Neural progenitor cell (in vitro differentiated cells): ENCODE measurements around the gene DNAJA2. TPM values are rescaled to one million over a fixed set of nuclear protein-coding genes. Genes with fewer than 3 reads are reported as not detected.

Experiments used
- DNase-seq: peaks from one replicate; pipeline ENCODE4 v3.0.0-alpha.2; 2016; ENCODE audit warnings: low spot score
- H2AFZ ChIP-seq: fragments of 200-600 bp; sonication (generic); replicated peaks from 2 replicates; pipeline ENCODE4 v1.6.1; 2016; ENCODE audit warnings: antibody characterized with exemption
- H3F3A ChIP-seq: fragments of 200-600 bp; sonication (generic); 2 replicates; pipeline ENCODE4 v1.6.1; 2016; ENCODE audit warnings: antibody characterized with exemption, low read depth
- H3K27ac ChIP-seq: fragments of 200-600 bp; sonication (generic); 2 replicates; pipeline ENCODE4 v1.5.1; 2016; ENCODE audit warnings: mild to moderate bottlenecking
- H3K27me3 ChIP-seq: fragments of 200-600 bp; sonication (generic); 2 replicates; pipeline ENCODE4 v1.6.1; 2016; ENCODE audit warnings: mild to moderate bottlenecking, moderate library complexity
- H3K36me3 ChIP-seq: fragments of 200-600 bp; sonication (generic); 2 replicates; pipeline ENCODE4 v1.5.1; 2016
- H3K4me1 ChIP-seq: fragments of 200-600 bp; sonication (generic); 2 replicates; pipeline ENCODE4 v1.6.1; 2016; ENCODE audit warnings: mixed run types
- H3K4me2 ChIP-seq: fragments of 200-600 bp; sonication (generic); 2 replicates; pipeline ENCODE4 v1.6.1; 2016
- H3K4me3 ChIP-seq: fragments of 200-600 bp; sonication (generic); 2 replicates; pipeline ENCODE4 v1.5.1; 2016
- H3K79me2 ChIP-seq: fragments of 200-600 bp; sonication (generic); 2 replicates; pipeline ENCODE4 v1.6.1; 2016; ENCODE audit warnings: low read depth
- H3K9ac ChIP-seq: fragments of 200-600 bp; sonication (generic); 2 replicates; pipeline ENCODE4 v1.6.1; 2016
- H3K9me3 ChIP-seq: fragments of 200-600 bp; sonication (generic); 2 replicates; pipeline ENCODE4 v1.5.1; 2016; ENCODE audit warnings: low read depth
- H4K20me1 ChIP-seq: fragments of 200-600 bp; sonication (generic); 2 replicates; pipeline ENCODE4 v1.6.1; 2016; ENCODE audit warnings: low read depth
- H3K27ac Mint-ChIP-seq: 3 replicates; pipeline ENCODE4 v1.8.0; 2021; ENCODE audit warnings: mixed read lengths
- H3K27me3 Mint-ChIP-seq: 2 replicates; pipeline ENCODE4 v1.8.0; 2022; ENCODE audit warnings: low read depth, mild to moderate bottlenecking, inconsistent platforms, moderate library complexity, mixed read lengths; ENCODE audit not compliant: insufficient read depth
- H3K36me3 Mint-ChIP-seq: 3 replicates; pipeline ENCODE4 v1.8.0; 2021; ENCODE audit warnings: mixed read lengths
- H3K4me1 Mint-ChIP-seq: 3 replicates; pipeline ENCODE4 v1.8.0; 2021; ENCODE audit warnings: mixed read lengths
- H3K4me3 Mint-ChIP-seq: 3 replicates; pipeline ENCODE4 v1.8.0; 2021; ENCODE audit warnings: mild to moderate bottlenecking, moderate library complexity, mixed read lengths
- H3K9me3 Mint-ChIP-seq: 3 replicates; pipeline ENCODE4 v1.8.0; 2020; ENCODE audit warnings: mixed read lengths
- EZH2 ChIP-seq: fragments of 200-600 bp; sonication (generic); IDR thresholded peaks from 2 replicates; pipeline ENCODE4 v1.6.1; 2017; ENCODE audit warnings: antibody characterized with exemption, mild to moderate bottlenecking, moderate library complexity
- EZH2phosphoT487 ChIP-seq: fragments of 200-600 bp; sonication (generic); IDR thresholded peaks from 2 replicates; pipeline ENCODE4 v1.6.1; 2017; ENCODE audit warnings: antibody characterized with exemption
- total RNA-seq: library from RNA; depleted of rRNA; stranded (reverse); fragments of >200 nt; gene quantifications from 2 replicates; pipeline ENCODE4 v1.2.3, GENCODE V29; 2015; ENCODE audit warnings: low replicate concordance
- TF ChIP-seq, protein P1 (sequence below): fragments of 200-600 bp; sonication (generic); IDR thresholded peaks from 2 replicates; pipeline ENCODE4 v1.5.1; 2017; ENCODE audit warnings: antibody characterized with exemption, mild to moderate bottlenecking

The DNAJA2 gene
- total RNA-seq, 1 donor from 2014 or later = 113 TPM

DNA sequence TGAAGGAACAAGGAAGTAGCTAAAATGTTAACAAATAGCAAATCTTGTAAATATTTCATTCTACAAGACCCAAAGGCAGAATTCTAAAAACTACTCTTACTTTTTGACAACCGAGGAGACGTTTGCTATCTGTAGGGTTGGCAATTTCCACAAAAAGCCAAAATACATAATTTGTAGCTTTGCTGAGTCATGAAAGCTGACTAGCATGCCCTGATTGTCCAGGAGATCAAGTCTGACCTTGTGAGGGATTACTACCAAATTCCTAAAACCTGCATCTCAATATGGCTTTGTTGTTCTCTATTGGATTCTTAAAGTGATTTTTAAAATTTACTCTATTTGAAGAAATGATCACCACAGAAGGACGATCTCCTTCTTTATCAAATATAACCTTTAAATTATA is 10.8 kb downstream of the DNAJA2 start:
- H3K9me3 ChIP-seq = no peaks in the 10 kb centered on the region
- H3F3A ChIP-seq = no peaks in the 10 kb centered on the region
- no peak overlapping the region for H3K27ac ChIP-seq
- no peak for DNase-seq
- no peak overlapping the region for H3K4me3 ChIP-seq
- no peaks in the 10 kb centered on the region for H3K9me3 Mint-ChIP-seq
- TF ChIP-seq, protein P1, sequence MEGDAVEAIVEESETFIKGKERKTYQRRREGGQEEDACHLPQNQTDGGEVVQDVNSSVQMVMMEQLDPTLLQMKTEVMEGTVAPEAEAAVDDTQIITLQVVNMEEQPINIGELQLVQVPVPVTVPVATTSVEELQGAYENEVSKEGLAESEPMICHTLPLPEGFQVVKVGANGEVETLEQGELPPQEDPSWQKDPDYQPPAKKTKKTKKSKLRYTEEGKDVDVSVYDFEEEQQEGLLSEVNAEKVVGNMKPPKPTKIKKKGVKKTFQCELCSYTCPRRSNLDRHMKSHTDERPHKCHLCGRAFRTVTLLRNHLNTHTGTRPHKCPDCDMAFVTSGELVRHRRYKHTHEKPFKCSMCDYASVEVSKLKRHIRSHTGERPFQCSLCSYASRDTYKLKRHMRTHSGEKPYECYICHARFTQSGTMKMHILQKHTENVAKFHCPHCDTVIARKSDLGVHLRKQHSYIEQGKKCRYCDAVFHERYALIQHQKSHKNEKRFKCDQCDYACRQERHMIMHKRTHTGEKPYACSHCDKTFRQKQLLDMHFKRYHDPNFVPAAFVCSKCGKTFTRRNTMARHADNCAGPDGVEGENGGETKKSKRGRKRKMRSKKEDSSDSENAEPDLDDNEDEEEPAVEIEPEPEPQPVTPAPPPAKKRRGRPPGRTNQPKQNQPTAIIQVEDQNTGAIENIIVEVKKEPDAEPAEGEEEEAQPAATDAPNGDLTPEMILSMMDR = no peak
- TF ChIP-seq EZH2 (no peak), EZH2phosphoT487 (no peak)
- peaks cover 62% of the 10 kb centered on the region for H3K79me2 ChIP-seq
- no peak overlapping the region for H3K4me3 Mint-ChIP-seq
- no peak overlapping the region for H3K9ac ChIP-seq
- no peaks in the 10 kb centered on the region for H3K27me3 ChIP-seq
- no peak overlapping the region for H2AFZ ChIP-seq
- H3K4me1 ChIP-seq = no peaks in the 10 kb centered on the region
- no peaks in the 10 kb centered on the region for H3K27me3 Mint-ChIP-seq
- H4K20me1 ChIP-seq = peaks cover 17% of the 10 kb centered on the region
- H3K27ac Mint-ChIP-seq = no peak overlapping the region
- no peaks in the 10 kb centered on the region for H3K4me1 Mint-ChIP-seq
- peaks cover 15% of the 10 kb centered on the region for H3K36me3 ChIP-seq
- peaks cover 29% of the 10 kb centered on the region for H3K36me3 Mint-ChIP-seq
- no peak overlapping the region for H3K4me2 ChIP-seq

DNA sequence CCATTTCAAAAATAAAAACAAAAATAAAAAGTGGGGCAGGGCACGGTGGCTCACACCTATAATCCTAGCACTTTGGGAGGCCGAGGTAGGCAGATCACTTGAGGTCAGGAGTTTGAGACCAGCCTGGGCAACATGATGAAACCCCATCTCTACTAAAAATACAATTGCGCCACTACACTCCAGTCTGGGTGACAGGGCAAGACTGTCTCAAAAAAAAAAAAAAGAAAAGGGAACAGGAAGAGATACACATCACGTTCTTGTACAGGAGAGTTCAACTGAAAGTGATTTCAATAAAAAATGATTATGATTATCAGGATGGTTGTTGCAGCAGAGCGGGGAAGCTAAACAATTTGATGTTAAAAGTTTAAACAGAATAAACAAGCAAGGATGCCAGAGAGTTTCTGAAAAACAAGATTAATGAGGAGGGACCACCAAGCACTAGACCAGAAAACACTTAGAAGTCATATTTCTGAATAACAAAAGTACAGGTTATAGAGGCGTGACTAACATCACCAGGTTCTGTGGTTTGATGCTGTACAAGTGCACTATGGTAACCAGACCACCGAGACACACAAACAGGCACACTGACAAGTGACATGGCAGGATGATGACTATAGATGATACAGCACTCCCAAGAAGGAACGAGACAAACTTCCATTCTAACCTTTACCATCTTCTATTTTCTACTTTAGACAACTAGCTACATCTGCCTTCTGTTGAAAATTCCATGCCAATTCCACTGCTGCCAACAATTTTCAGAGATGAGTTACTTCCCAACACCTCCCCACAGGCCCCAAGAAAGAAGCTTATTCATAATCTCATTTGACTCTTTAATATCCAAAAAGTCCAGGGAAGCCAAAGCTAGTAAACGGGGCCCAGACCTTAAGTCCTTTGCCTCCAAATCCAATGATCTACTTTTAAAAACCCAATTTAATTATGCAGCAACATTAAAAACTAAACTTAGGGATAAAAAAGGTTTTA is 11.8 kb downstream of the DNAJA2 start:
- Histone ChIP-seq H4K20me1 (peaks cover 18% of the 10 kb centered on the region), H2AFZ (no peak overlapping the region), H3K79me2 (peaks cover 58% of the 10 kb centered on the region), H3K4me2 (no peak overlapping the region), H3K27ac (no peak overlapping the region), H3K9me3 (no peaks in the 10 kb centered on the region), H3K4me1 (no peaks in the 10 kb centered on the region), H3K9ac (no peak overlapping the region), H3K4me3 (no peak overlapping the region), H3K27me3 (no peaks in the 10 kb centered on the region), H3F3A (no peaks in the 10 kb centered on the region), H3K36me3 (peaks cover 15% of the 10 kb centered on the region)
- peaks cover 28% of the 10 kb centered on the region for H3K36me3 Mint-ChIP-seq
- no peaks in the 10 kb centered on the region for H3K27me3 Mint-ChIP-seq
- H3K4me1 Mint-ChIP-seq = no peaks in the 10 kb centered on the region
- no peak for TF ChIP-seq EZH2phosphoT487
- TF ChIP-seq EZH2 = no peak
- TF ChIP-seq, protein P1 = no peak
- no peak for DNase-seq
- H3K27ac Mint-ChIP-seq = no peak overlapping the region
- H3K9me3 Mint-ChIP-seq = no peaks in the 10 kb centered on the region
- no peak overlapping the region for H3K4me3 Mint-ChIP-seq

DNA sequence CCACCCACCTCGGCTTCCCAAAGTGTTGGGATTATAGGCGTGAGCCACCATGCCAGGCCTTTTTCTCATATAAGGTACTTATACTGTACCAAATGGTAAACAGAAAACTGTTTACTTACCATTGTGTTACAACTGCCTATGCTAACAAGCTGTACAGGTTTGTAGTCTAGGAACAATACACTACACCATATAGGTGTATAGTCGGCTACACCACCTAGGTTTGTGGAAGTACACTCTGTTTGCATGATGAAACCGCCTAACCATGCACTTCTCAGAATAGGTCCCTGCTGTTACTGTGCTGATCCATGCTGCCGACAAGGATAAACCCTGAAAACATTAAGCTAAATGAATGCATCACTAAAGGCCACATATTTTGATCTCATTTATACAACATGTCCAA is 18.9 kb downstream of the DNAJA2 start:
- Histone ChIP-seq H3K27me3 (no peaks in the 10 kb centered on the region), H3K27ac (no peak overlapping the region), H3K4me2 (no peak overlapping the region), H3K9me3 (no peaks in the 10 kb centered on the region), H3K4me3 (no peak overlapping the region), H3K4me1 (no peaks in the 10 kb centered on the region), H3K36me3 (peaks cover 5% of the 10 kb centered on the region), H3K9ac (no peak overlapping the region), H3F3A (peaks cover 13% of the 10 kb centered on the region), H4K20me1 (peaks cover 3% of the 10 kb centered on the region), H2AFZ (no peak overlapping the region), H3K79me2 (peaks cover 3% of the 10 kb centered on the region)
- Mint-ChIP-seq H3K27ac (no peak overlapping the region), H3K27me3 (peaks cover 3% of the 10 kb centered on the region), H3K4me3 (no peak overlapping the region), H3K36me3 (peaks cover 10% of the 10 kb centered on the region), H3K9me3 (no peaks in the 10 kb centered on the region), H3K4me1 (no peaks in the 10 kb centered on the region)
- DNase-seq = no peak
- TF ChIP-seq EZH2 = no peak
- TF ChIP-seq, protein P1 = no peak
- no peak for TF ChIP-seq EZH2phosphoT487
